Activated CD4-positive, alpha-beta T cell treated with anti-CD3 and anti-CD28 coated beads, Interleukin-2, amount 10 ng/mL, durations not matched to agents 7 days and 5 days (primary cell): ENCODE results near the gene DHX34. TPM values are rescaled to one million over a fixed set of nuclear protein-coding genes. Genes with fewer than 3 reads are reported as not detected.

Source experiments
- CTCF ChIA-PET: fragments of 350-600 bp; sonication (Branson Sonifier 250); formaldehyde crosslinking; loops from one replicate; lab custom pipeline; 2021; ENCODE audit warnings: antibody characterized with exemption; lab: Charles Lee
- POLR2A ChIA-PET: fragments of 350-600 bp; sonication (Branson Sonifier 250); formaldehyde crosslinking; loops from one replicate; lab custom pipeline; 2021; ENCODE audit warnings: antibody characterized with exemption; lab: Charles Lee
- DNase-seq: peaks from one replicate; pipeline ENCODE4 v3.0.0-alpha.2; 2020
- H3K27ac Mint-ChIP-seq: one replicate; pipeline ENCODE4 v1.8.0; 2021; ENCODE audit warnings: mild to moderate bottlenecking, moderate library complexity, mixed read lengths
- H3K27me3 Mint-ChIP-seq: one replicate; pipeline ENCODE4 v1.8.0; 2021; ENCODE audit warnings: mixed read lengths
- H3K36me3 Mint-ChIP-seq: one replicate; pipeline ENCODE4 v1.8.0; 2021; ENCODE audit warnings: low read depth, mixed read lengths
- H3K4me1 Mint-ChIP-seq: one replicate; pipeline ENCODE4 v1.8.0; 2021; ENCODE audit warnings: mixed read lengths
- H3K4me3 Mint-ChIP-seq: one replicate; pipeline ENCODE4 v1.8.0; 2021; ENCODE audit warnings: mild to moderate bottlenecking, moderate library complexity, mixed read lengths
- H3K9me3 Mint-ChIP-seq: one replicate; pipeline ENCODE4 v1.8.0; 2021; ENCODE audit warnings: mixed read lengths
- total RNA-seq, 2 experiments: library from RNA; stranded (reverse); gene quantifications; one replicate each; pipeline ENCODE4 v1.2.3, GENCODE V29; 2021

Gene DHX34
- total RNA-seq, 2 experiments from 2014 or later: 13.0 TPM

- peak; percentile 37 for DNase-seq
- ChIA-PET CTCF (interaction anchor here (0.6 to 2.8 kb wide), 9 partner anchors 14 to 275 kb away, joined by 3 to 6 read pairs (median 3); partner anchors contain the start of gene DHX34), POLR2A (no interaction called here)
These were observed 81.1 kb downstream of the DHX34 start for GRCh38 chr19:47430041-47430802.

GRCh38 chr19:47432091-47432490, 83.0 kb downstream of the DHX34 start:
- POLR2A ChIA-PET: no interaction called here
- CTCF ChIA-PET: interaction anchor here (0.6 to 5.2 kb wide), 4 partner anchors 52 to 276 kb away, joined by 3 to 64 read pairs (median 10); partner anchors contain the start of gene KPTN
- Mint-ChIP-seq H3K4me3 (no peak overlapping the region), H3K36me3 (no peaks in the 10 kb centered on the region), H3K27ac (no peak overlapping the region), H3K27me3 (peaks cover 15% of the 10 kb centered on the region), H3K9me3 (peaks cover 6% of the 10 kb centered on the region), H3K4me1 (peaks cover 62% of the 10 kb centered on the region)
- DNase-seq: no peak

More at GRCh38 chr19:47430041-47430802, 81.1 kb downstream of the DHX34 start:
- H3K27ac Mint-ChIP-seq: peak overlapping the region; percentile 31
- peaks cover 27% of the 10 kb centered on the region for H3K27me3 Mint-ChIP-seq
- H3K4me1 Mint-ChIP-seq: peaks cover 46% of the 10 kb centered on the region
- H3K36me3 Mint-ChIP-seq: no peaks in the 10 kb centered on the region
- peak overlapping the region; percentile 52 for H3K4me3 Mint-ChIP-seq
- peaks cover 6% of the 10 kb centered on the region for H3K9me3 Mint-ChIP-seq

Other genes with a start within 250 kb of the DHX34 start
- gene ZC3H4, start 235.5 kb upstream of the DHX34 start, total RNA-seq: 100 to 1,000 TPM in 1 of 2 experiments, 10 to 100 TPM in 1; 99.5 to 115 TPM
- 100 to 1,000 TPM; 162 to 168 TPM for gene SAE1, start 218.5 kb upstream of the DHX34 start, total RNA-seq
- 10 to 100 TPM; 12.8 to 19.0 TPM for gene BBC3, start 118.1 kb upstream of the DHX34 start, total RNA-seq
- 10 to 100 TPM; 20.4 to 24.1 TPM for gene CCDC9, start 92.8 kb upstream of the DHX34 start, total RNA-seq
- 10 to 100 TPM; 12.8 to 14.9 TPM for gene INAFM1, start 74.4 kb upstream of the DHX34 start, total RNA-seq
- 1 to 10 TPM; 1.0 to 1.2 TPM for gene C5AR1, start 39.5 kb upstream of the DHX34 start, total RNA-seq
- gene C5AR2, start 17.1 kb upstream of the DHX34 start, total RNA-seq: under 1 TPM; 0.25 to 0.37 TPM
- gene MEIS3, start 70.2 kb downstream of the DHX34 start, total RNA-seq: not detected
- not detected for gene SLC8A2, start 122.6 kb downstream of the DHX34 start, total RNA-seq
- 10 to 100 TPM; 12.5 to 14.1 TPM for gene KPTN, start 134.9 kb downstream of the DHX34 start, total RNA-seq
- gene NAPA, start 165.7 kb downstream of the DHX34 start, total RNA-seq: 100 to 1,000 TPM; 121 to 133 TPM
- under 1 TPM; 0.35 to 0.40 TPM for gene ZNF541, start 223.8 kb downstream of the DHX34 start, total RNA-seq